ENCODE results near the gene SSRP1. TPM values are rescaled to one million over a fixed set of nuclear protein-coding genes. Genes with fewer than 3 reads are reported as not detected.

SSRP1 gene
- total and polyA plus RNA-seq, 8 donors = 20.5 to 61.9 (median 42.7) TPM

GRCh38 chr11:57376095-57377090, 40.7 kb upstream of the SSRP1 start:
- ATAC-seq (no peak), FAIRE-seq (no peak), DNase-seq (no peak)
- Histone ChIP-seq H3K9me3 (no peaks in the 10 kb centered on the region), H3K4me3 (no peak overlapping the region), H3K27ac (no peak overlapping the region), H3K27me3 (no peaks in the 10 kb centered on the region), H3K36me3 (no peaks in the 10 kb centered on the region), H3K4me1 (no peaks in the 10 kb centered on the region)
- WGBS, 2 donors = 61 to 62% methylated on average over 26 of the region's 26 CpGs
- intact Hi-C loops (cut with DNase I) = no loop called here
- TF ChIP-seq CTCF (IDR thresholded peaks at IDR 0.05) = no peak

GRCh38 chr11:57375490-57375889, 39.8 kb upstream of the SSRP1 start:
- no peak for TF ChIP-seq CTCF (IDR thresholded peaks at IDR 0.05)
- Histone ChIP-seq H3K4me1 (no peaks in the 10 kb centered on the region), H3K9me3 (no peaks in the 10 kb centered on the region), H3K27me3 (no peaks in the 10 kb centered on the region), H3K36me3 (no peaks in the 10 kb centered on the region), H3K4me3 (no peak overlapping the region), H3K27ac (no peak overlapping the region)
- DNase-seq (no peak), ATAC-seq (no peak), FAIRE-seq (no peak)
- 75 to 93% methylated on average over 2 of the region's 2 CpGs for WGBS, 2 donors
- intact Hi-C loops (cut with DNase I) = no loop called here

- DNase-seq (no peak), ATAC-seq (no peak), FAIRE-seq (no peak)
- WGBS, 2 donors = 93% methylated on average over 3 of the region's 3 CpGs
- TF ChIP-seq CTCF (IDR thresholded peaks at IDR 0.05) = no peak
- no peak overlapping the region for H3K4me3 ChIP-seq
- no peaks in the 10 kb centered on the region for H3K27me3 ChIP-seq
- H3K27ac ChIP-seq = no peak overlapping the region
- intact Hi-C loops (cut with DNase I) = no loop called here
- H3K36me3 ChIP-seq = no peaks in the 10 kb centered on the region
- H3K9me3 ChIP-seq = no peaks in the 10 kb centered on the region
- H3K4me1 ChIP-seq = no peaks in the 10 kb centered on the region
Measured at GRCh38 chr11:57374966-57375365, 39.3 kb upstream of the SSRP1 start.

- DNase-seq (no peak), ATAC-seq (no peak), FAIRE-seq (no peak)
- H3K36me3 ChIP-seq = no peaks in the 10 kb centered on the region
- no peaks in the 10 kb centered on the region for H3K27me3 ChIP-seq
- TF ChIP-seq CTCF (IDR thresholded peaks at IDR 0.05) = no peak
- WGBS, 2 donors = 45 to 81% methylated on average over 3 of the region's 3 CpGs
- intact Hi-C loops (cut with DNase I) = no loop called here
- no peaks in the 10 kb centered on the region for H3K4me1 ChIP-seq
- H3K27ac ChIP-seq = no peak overlapping the region
- no peaks in the 10 kb centered on the region for H3K9me3 ChIP-seq
- H3K4me3 ChIP-seq = no peak overlapping the region
Measured at GRCh38 chr11:57373146-57373545, 37.5 kb upstream of the SSRP1 start.

GRCh38 chr11:57370941-57371340, 35.2 kb upstream of the SSRP1 start:
- no peak for TF ChIP-seq CTCF (IDR thresholded peaks at IDR 0.05)
- no peaks in the 10 kb centered on the region for H3K9me3 ChIP-seq
- no peaks in the 10 kb centered on the region for H3K4me1 ChIP-seq
- no peak overlapping the region for H3K4me3 ChIP-seq
- intact Hi-C loops (cut with DNase I) = no loop called here
- FAIRE-seq = no peak
- no peak for DNase-seq
- H3K27ac ChIP-seq = no peak overlapping the region
- no peak for ATAC-seq
- H3K36me3 ChIP-seq = no peaks in the 10 kb centered on the region
- no peaks in the 10 kb centered on the region for H3K27me3 ChIP-seq

Data from pancreas (tissue), 10 donors.